GM21526 (cell line): Measurements from ENCODE around the gene PRRC2A.
A peak's percentile ranks its signal among the peaks of the same experiment; 100 is the strongest.

Source experiments
- ATAC-seq: cut with Tn5 transposase; IDR thresholded peaks from one replicate; pipeline ENCODE4 v1.9.1; 2021; ENCODE audit warnings: moderate library complexity; ENCODE audit not compliant: unreplicated experiment, low FRiP score

The PRRC2A gene

GRCh38 chr6:31643818-31644454 is 23.4 kb downstream of the PRRC2A start:
- ATAC-seq = no peak

- ATAC-seq = no peak
Measured at GRCh38 chr6:31645325-31645724, 24.8 kb downstream of the PRRC2A start.

GRCh38 chr6:31651602-31652191 is 31.2 kb downstream of the PRRC2A start:
- peak; percentile 18 for ATAC-seq

- peak; percentile 50 for ATAC-seq
Measured at GRCh38 chr6:31652925-31653724, 32.6 kb downstream of the PRRC2A start.

GRCh38 chr6:31654574-31655348 is 34.2 kb downstream of the PRRC2A start:
- ATAC-seq = no peak

- ATAC-seq = no peak
Measured at GRCh38 chr6:31655349-31656237, 35.1 kb downstream of the PRRC2A start, which contains the start of gene APOM. TSS of gene APOM (plus strand) at chr6:31655894. CDS start at chr6:31655967, 73 bp downstream.

- ATAC-seq = no peak
Measured at GRCh38 chr6:31657406-31658157, 37.1 kb downstream of the PRRC2A start.

GRCh38 chr6:31658158-31658688 is 37.7 kb downstream of the PRRC2A start:
- ATAC-seq = no peak

- ATAC-seq = no peak
Measured at GRCh38 chr6:31658983-31659648, 38.6 kb downstream of the PRRC2A start.

- no peak for ATAC-seq
Measured at GRCh38 chr6:31659649-31660380, 39.3 kb downstream of the PRRC2A start.

GRCh38 chr6:31660381-31661261 is 40.1 kb downstream of the PRRC2A start, which contains the start of gene C6orf47:
TSS of gene C6orf47 (minus strand) at chr6:31660778. CDS start at chr6:31659947, 831 bp downstream.
- ATAC-seq = peak; percentile 41

- no peak for ATAC-seq
Measured at GRCh38 chr6:31661262-31662123, 41.0 kb downstream of the PRRC2A start.

- no peak for ATAC-seq
Measured at GRCh38 chr6:31662124-31662723, 41.7 kb downstream of the PRRC2A start.

GRCh38 chr6:31663126-31663960 is 42.8 kb downstream of the PRRC2A start:
- no peak for ATAC-seq
